GM11168 (cell line): ENCODE data around the gene CPEB4.

ENCODE experiments used
- in situ Hi-C: fragments of 300-500 bp; cut with MboI; formaldehyde crosslinking; loops from one replicate; pipeline ENCODE4 v1.12.0; 2022; ENCODE audit warnings: low sequenced_read_pairs; ENCODE audit not compliant: unreplicated experiment

Gene CPEB4

DNA sequence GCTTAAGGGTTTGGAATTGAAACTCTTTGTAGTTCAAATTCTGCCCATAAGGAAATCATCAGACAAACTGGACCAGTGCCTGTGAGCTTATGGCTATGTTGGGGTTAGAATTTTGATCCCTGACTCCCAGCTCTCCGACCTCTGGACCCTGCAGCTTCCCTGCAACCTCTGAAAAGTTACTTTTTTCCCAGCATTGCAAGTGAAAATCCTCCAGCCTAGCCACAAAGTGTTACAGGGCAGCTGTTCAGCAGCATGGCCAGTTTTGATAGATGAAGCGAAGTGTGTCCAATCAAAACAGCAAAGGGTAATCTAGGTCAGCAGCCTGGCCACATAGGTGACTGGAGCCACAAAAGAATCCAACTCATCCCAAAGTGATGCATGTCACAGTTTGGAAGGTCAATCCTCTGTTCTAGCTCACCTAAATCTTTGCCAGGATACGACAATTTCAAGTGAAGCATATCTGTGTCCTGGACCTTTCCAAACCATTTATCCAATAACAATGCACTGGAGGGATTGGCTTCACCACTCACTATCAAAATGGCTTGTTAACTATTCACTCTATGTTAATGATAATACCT lies 4.7 kb upstream of the CPEB4 start:
- in situ Hi-C loops: no loop called here

DNA sequence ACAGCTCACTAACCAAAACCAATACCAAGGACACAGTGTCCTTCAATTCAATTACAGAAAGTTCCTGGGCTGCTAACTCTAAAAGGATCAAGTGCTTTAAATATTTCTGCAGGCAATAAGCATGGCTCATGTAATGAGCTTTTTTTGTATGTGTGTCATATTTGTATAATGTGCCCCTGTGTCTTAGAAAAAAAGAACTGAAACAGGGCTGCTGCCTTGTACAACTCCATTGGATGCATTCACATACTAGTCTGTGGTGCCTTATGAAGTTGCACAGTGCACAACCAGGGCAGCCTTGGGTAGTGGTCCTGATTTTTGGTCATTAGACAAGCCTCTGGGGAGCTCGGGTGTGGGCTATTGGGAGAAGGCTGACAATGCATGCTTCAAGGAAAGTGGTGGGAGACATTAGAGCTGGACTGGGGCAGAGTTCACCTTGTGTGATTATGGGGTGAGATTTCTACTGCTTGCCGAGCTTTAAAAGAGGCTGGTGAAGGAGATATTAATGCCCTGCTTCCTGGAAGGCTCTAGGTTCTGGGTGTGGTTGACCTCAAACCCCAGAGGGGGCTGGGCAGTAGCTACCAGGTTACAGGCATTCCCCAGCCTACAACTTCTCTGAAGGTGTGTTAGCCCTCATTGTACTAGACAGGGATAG lies 3.6 kb upstream of the CPEB4 start:
- in situ Hi-C loops: no loop called here

GRCh38 chr5:173885054-173885443 lies 3.1 kb upstream of the CPEB4 start:
- in situ Hi-C loops: no loop called here

GRCh38 chr5:173885475-173886010 lies 2.6 kb upstream of the CPEB4 start:
- in situ Hi-C loops: no loop called here

DNA sequence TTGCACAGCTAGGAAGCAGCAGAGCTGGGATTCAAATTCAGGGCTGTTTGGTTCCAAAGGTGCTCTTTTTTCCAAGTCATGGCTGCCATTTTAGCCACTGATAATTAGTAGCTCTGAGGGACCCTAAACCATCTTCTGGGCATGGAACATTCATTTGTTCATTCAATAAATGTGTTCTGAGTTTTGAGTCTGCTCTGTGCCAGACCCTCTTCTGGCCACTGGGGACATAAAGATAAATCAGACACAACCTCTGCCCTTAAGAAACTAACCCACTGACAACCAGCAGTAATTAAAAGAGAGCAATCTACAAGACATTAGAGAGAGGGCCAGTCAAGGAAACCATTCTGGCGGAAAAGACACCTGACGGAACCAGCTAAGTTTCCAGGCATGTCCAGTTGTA lies 2.0 kb upstream of the CPEB4 start:
- in situ Hi-C loops: no loop called here

DNA sequence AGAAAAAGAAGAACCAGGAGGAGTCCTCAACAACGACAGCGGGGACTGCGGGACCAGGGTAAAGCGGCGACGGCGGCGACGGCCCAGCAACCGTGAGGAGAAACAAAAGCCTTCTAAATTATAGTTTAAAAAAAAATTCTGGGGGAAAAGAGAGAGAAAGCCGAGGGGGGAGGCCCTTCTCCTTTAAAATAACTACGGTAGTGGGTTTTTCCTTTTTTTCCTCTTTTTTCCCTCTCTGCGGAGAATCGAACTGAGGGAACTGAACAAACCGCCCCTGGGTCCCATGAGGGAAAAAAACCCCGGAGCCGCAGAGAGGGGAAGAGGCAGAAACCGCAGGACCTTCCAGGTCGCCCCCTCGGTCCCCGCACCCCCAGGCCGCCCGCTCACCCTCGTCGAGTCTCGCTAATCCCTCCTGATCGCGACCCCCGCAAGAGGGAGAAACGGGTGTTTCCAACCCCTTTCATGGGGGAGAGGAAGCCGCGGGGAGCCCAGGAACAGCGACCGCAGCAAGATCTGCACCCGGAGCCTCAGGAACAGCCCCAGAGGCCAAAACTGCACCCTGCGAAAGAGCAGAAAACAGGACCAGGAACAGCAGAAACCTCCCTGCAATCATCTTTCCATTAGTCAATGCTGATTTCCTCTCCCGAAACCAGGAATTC lies 453 bp downstream of the CPEB4 start:
- in situ Hi-C loops: no loop called here

- in situ Hi-C loops: no loop called here
Observed at GRCh38 chr5:173890195-173890991, 2.2 kb downstream of the CPEB4 start.

DNA sequence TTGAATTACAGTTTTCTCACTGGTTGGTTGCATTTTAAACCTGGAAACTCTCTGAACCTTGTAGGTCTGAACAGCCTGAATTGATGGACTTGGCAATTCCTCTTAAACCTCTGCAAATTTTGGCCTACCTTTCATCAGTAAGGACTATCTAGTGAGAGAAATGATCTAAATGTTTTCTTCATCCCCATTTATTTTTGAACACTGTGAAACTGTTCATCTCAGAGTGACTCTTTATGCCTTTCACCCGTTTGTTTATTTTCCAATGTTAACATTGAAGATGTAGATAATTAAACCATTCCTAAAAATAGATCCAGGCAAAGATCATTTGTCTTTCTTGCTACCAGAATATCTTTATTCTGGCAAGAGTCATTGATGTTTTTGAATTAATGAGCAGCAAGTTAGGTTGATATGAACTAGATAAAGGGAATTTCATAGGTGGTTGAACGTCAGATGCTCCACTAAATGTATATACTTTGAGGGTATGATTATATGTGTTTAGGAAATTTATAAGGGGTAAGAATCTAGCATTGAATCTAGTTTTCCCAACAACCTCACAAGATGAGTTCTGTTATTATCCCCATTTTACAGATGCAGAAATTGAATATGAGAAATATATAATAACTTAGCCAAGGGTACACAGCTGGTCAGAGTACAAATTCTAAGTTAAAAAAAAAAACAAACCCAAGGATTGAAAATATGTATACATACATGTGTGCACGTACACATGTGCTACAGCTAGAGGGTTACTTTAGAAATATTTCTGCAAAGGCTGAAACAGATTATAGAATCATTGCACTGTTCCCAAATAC lies 3.4 kb downstream of the CPEB4 start:
- in situ Hi-C loops: no loop called here

DNA sequence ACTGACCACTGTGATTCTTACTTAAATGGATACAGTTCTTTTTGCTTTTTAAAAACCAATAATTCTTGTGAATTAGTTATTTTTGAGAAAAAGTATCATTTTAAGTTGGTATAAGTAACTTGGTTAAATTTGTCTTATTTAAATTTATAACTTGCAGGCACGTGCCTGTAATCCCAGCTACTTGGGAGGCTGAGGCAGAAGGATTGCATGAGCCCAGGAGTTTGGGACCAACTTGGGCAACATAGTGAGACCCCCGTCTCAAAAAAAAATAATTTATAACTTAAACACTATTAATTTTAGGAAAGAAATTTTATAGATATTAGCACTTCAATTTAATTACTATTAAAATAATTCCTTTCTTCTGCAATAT lies 5.0 kb downstream of the CPEB4 start:
- in situ Hi-C loops: no loop called here

DNA sequence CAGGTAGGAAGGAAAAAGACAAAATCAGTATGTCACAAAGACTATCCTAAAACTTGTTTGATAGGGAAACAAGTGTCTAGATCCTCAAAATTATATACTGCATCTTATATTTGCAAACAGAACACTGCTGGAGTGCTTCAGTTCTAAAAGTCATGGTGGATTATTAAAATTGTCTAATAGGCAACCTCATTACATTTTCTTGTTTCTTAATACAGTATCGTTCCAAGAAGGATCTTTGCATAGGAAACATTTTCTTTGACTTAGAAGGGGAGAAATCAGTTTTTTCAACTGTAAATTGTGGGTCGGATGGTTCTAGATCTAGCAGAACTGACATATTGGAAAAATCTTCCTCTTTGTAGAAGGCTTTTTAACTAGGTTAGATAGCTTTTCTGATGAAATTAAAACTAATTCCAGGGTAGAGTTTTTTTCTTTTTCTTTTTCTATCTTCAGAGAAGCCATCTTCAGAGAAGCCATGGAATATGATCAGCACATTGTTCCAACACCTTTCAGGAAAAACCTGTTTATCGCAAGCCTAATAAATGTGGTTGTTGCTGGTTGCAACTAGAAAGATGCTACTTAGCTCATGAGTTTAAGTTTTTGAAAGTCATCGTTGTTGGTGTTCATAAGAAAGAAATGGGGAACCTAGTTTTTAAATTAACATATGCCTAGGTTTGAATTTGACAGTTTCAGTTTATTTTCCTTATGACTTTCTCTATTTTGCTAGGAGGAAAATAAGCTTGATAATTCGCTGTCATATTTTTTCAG lies 7.4 kb downstream of the CPEB4 start:
- in situ Hi-C loops: no loop called here

- in situ Hi-C loops: no loop called here
Observed at GRCh38 chr5:173896631-173897030, 8.5 kb downstream of the CPEB4 start.

DNA sequence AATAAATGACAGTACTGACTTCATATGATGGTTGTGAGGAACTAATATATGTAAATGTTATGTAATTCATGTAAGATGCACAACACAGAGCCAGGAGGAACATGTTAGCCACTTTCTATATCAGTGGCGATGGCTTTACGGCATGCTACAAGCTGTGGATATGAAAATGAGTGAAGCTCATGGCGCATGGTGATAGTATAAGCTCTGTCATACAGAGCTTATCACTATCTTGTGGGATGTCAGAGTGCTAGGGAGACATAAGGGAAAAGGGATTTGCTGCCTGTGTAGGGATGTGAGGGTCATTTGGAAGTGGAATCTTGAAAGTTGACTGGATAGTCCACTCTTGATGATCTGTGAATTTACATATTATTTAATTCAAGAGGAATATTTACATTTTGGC lies 13.6 kb downstream of the CPEB4 start:
- in situ Hi-C loops: loop anchor here (10.0 kb wide), 1 partner anchor 277 kb away; no protein-coding TSS in a partner anchor

DNA sequence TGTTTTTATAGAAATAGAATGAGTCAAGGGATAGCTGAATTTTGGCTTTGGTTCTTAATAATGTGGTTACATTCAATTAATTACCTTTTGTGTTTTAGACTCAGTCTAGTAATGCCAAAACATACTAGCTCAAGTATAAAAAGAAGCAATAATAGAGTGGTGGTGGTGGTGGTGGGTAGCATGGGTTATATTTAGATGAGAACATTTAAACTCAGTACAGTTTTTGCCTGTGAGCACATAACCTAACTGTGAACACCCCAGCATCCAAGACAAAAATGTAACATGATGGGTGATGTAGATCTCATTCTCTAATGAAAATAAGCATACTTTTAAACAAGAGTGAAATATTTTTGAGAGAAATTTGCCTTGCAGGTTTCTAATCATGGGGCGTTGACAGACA lies 14.2 kb downstream of the CPEB4 start:
- in situ Hi-C loops: loop anchor here (10.0 kb wide), 1 partner anchor 278 kb away; no protein-coding TSS in a partner anchor

GRCh38 chr5:173902743-173903142 lies 14.6 kb downstream of the CPEB4 start:
- in situ Hi-C loops: loop anchor here (10.0 kb wide), 1 partner anchor 278 kb away; no protein-coding TSS in a partner anchor

GRCh38 chr5:173903396-173904140 lies 15.4 kb downstream of the CPEB4 start:
- in situ Hi-C loops: loop anchor here (10.0 kb wide), 1 partner anchor 279 kb away; no protein-coding TSS in a partner anchor

GRCh38 chr5:173904151-173904550 lies 16.0 kb downstream of the CPEB4 start:
- in situ Hi-C loops: loop anchor here (10.0 kb wide), 1 partner anchor 279 kb away; no protein-coding TSS in a partner anchor

DNA sequence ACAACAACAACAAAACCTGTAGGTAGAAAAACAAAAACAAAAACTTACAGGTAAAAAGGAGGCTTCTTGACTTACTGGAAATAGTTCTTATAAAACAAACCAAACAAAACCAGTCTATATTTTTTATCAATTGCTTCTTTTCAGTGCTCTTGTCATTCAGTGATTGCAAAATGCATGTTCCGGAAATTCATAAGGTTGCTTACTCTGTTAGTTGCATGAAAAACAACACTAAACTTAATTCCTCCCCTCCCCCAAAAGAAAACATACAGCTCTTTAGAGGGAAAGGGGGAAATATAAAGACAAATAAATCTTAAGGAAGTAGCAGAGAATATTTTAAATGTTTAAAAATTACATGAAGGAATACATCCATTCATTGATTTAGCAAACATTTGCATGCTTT lies 19.1 kb downstream of the CPEB4 start:
- in situ Hi-C loops: loop anchor here (10.0 kb wide), 1 partner anchor 282 kb away; no protein-coding TSS in a partner anchor
